Measurements from ENCODE around the gene NOC3L.

The NOC3L gene

DNA sequence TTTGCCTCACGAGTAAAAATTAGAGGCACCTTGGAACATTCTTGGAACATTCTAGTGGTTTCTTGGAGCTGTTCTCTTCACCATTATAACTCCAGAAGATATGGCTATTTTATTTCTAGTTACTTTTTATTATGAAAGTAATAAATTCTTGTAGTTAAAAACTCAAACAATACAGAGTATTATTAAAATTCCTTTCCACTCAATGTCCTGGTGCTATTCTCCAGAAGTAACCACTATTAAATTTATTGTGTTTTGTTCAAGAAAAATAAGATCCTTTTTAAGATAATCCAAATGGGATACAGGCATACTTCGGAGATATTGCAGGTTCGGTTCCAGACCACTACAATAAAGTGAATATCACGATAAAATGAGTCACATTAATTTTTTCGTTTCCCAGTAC, 68.6 kb downstream of the NOC3L start:
- DNase-seq = no peak

DNA sequence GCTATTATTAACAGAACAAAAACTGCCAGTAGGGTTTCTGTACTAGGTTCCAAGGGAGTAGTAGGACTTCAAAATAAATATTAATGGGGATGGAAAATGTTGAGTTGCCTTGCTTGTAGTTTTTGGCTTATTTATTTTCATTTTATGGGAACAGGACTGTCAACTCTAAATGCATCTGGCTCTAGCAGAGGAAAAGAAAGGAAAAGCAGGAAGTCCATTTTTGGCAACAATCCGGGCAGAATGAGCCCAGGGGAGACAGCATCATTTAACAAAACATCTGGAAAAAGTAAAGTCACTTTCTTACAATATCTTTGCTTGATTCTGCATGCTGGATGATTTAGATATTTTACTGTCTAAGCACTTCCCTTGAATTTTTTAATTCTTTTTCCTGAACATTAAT, 69.4 kb downstream of the NOC3L start:
- DNase-seq = no peak

DNA sequence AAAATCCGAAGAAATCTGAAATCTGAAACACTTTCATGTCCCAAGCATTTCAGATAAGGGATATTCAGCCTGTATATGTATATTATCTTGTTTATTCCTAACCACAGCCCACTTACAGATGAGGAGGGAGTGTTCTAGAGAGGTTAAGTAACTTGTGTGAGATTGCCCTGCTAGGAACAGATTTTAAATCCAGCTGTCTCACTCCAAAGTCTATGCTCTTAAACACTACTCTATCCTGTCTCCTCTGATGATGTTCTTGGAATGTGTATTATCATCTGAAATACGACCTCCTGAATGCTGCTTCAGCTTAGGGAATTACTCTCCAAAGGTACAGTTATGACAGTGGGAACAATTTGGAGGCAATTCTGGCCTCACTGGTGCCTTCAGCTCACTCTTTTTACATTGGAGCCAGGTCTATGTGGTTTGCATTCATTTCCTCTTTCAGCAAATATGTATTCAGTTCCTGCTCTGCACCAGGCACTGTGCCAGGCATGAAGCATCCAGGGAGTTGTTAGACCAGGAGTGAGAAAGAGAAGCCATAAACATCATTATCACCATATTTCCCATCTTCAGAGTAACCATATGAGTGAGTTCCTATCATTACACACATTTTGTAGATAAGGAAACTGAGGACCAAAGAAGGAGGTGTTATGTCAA, 70.2 kb downstream of the NOC3L start:
- no peak for DNase-seq

DNA sequence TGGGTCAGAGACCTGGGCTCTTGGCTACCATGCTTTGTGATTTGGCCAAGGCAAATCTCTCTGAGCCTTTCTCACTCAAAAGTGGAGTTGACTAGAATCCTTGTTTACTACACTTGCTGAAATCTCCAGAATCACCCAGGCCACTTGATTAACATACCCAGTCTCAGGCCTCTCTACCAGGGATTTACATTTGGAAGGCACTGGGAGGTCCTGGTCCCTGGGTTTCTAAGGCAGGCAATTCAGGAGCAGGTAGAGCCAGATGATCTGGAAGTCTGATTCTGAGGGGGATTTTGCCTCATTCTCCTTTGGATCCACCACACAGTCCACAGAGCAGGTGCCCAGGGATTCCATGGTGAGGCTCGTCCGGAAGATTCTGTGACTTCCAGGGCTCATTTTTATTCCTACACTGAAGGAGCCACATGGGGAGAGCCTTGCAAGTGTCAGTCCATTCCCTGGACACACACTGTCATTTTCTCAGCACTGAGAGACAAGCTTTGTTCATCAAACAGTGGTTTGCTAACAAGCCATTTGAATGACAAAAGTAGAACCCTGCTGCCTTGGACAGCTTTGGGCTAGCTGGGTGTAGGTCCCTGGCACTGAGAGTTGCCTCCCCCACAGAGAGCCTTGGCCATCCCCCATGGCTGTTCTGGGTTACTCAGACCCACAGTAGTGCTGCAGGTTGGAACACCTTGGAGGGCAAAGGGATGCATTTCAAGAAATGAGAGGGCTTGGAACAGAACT, 74.2 kb downstream of the NOC3L start:
- DNase-seq = no peak

DNA sequence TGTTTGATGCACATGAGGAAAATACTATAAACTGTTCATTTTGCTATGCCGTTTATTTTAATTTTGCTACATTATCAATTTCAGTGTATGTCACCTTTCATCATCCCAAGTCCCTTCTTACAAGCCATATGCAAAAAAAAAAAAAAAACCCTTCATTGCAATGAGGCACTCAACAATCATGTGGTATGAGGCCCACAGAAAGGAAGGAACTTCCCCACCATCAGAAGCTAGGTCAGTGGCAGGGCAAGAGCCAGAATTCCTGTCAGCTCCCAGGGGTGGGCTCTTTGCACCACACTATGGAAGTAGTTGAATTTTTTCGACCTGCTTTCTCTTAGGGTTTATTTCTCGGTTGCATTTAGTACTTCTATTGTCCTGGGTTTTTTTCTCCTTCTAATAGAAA, 75.4 kb downstream of the NOC3L start:
- no peak for DNase-seq

DNA sequence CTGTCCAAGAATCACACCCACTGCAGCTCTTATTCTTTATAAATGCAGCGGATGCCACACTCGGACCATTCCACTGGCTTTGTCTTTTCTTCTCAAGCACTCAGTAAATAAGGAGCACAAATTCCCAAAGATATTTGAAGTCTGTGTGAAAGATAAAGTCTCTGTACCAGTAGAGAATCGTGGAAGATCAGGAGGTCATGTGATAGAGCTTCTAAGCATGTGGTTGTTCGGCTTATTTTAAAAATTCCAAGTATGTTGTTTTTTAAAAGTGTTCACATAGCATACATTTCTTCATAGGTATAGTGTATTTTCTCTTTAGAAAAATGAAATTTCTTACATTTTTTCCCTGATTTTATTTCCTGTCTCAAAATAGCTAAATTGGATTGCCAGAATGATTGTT, 75.8 kb downstream of the NOC3L start:
- DNase-seq = no peak

DNA sequence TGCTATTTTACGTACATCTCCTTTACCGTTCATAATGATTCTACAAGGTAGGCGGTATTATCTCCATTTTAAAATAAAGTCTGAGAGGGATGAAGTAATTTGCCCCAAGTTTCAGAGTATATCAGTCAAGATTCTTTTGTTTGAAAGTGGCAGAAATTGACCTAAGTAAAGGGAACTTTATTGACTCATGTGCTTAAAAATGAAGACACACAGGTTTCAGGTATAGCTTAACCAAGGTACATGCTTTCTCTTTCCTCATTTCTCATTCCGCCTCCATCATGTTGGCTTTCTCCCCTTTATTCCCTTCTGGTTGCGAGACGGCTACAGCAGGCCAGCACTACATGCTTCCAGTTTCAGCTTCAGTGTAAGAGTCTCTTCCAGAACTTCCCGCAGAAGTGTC, 77.5 kb downstream of the NOC3L start:
- DNase-seq = no peak
